CD4-positive, alpha-beta memory T cell (primary cell): ENCODE results near the gene MAP3K7CL. TPM values are rescaled to one million over a fixed set of nuclear protein-coding genes. Genes with fewer than 3 reads are reported as not detected.

ENCODE experiments used
- CTCF ChIA-PET: fragments of 350-600 bp; sonication (Branson Sonifier 250); formaldehyde crosslinking; loops from one replicate; lab custom pipeline; 2021; ENCODE audit warnings: inconsistent platforms; ENCODE audit not compliant: partially characterized antibody; lab: Charles Lee
- POLR2A ChIA-PET: fragments of 350-600 bp; sonication (Branson Sonifier 250); formaldehyde crosslinking; loops from one replicate; lab custom pipeline; 2021; ENCODE audit not compliant: partially characterized antibody; lab: Charles Lee
- DNase-seq, 5 donors: peaks; one replicate each; pipeline versions ENCODE4 v3.0.0 to v3.0.0-alpha.2; 2020 to 2022; ENCODE audit warnings: mixed read lengths in 1 of 5
- H3K27ac ChIP-seq: one replicate; pipeline ENCODE4 v1.7.0; 2013; ENCODE audit warnings: low read depth, low read length
- H3K27me3 ChIP-seq: 2 replicates; pipeline ENCODE4 v1.7.0; 2013; ENCODE audit warnings: mild to moderate bottlenecking, low read length, moderate library complexity; ENCODE audit not compliant: insufficient read depth
- H3K36me3 ChIP-seq: 2 replicates; pipeline ENCODE4 v1.7.0; 2013; ENCODE audit warnings: mild to moderate bottlenecking, low read length, moderate library complexity; ENCODE audit not compliant: insufficient read depth
- H3K4me1 ChIP-seq: 2 replicates; pipeline ENCODE4 v1.7.0; 2013; ENCODE audit warnings: mild to moderate bottlenecking, low read length, moderate library complexity; ENCODE audit not compliant: insufficient read depth
- H3K4me3 ChIP-seq, 2 donors: one replicate each; pipeline ENCODE4 v1.7.0; 2013; ENCODE audit warnings: low read length in 2 of 2, mild to moderate bottlenecking in 1 of 2
- H3K9me3 ChIP-seq, 2 donors: one replicate each; pipeline ENCODE4 v1.7.0; 2013; ENCODE audit warnings: low read length in 2 of 2, control low read depth in 1 of 2; ENCODE audit not compliant: control insufficient read depth in 1 of 2
- H3K27ac Mint-ChIP-seq, 7 donors: one replicate each; pipeline ENCODE4 v1.8.0; 2020 to 2021; ENCODE audit warnings: mixed read lengths in 7 of 7, mild to moderate bottlenecking in 6 of 7, inconsistent platforms in 3 of 7, moderate library complexity in 3 of 7
- H3K27me3 Mint-ChIP-seq, 2 donors: one replicate each; pipeline ENCODE4 v1.8.0; 2020 to 2021; ENCODE audit warnings: mixed read lengths in 2 of 2
- H3K36me3 Mint-ChIP-seq, 2 donors: one replicate each; pipeline ENCODE4 v1.8.0; 2020 to 2021; ENCODE audit warnings: mixed read lengths in 2 of 2, inconsistent platforms in 1 of 2, mild to moderate bottlenecking in 1 of 2
- H3K4me1 Mint-ChIP-seq, 4 donors: one replicate each; pipeline ENCODE4 v1.8.0; 2020 to 2021; ENCODE audit warnings: mixed read lengths in 4 of 4, mild to moderate bottlenecking in 1 of 4
- H3K4me3 Mint-ChIP-seq, 8 donors: one replicate each; pipeline ENCODE4 v1.8.0; 2020 to 2021; ENCODE audit warnings: mixed read lengths in 8 of 8, mild to moderate bottlenecking in 7 of 8, moderate library complexity in 6 of 8, inconsistent platforms in 3 of 8
- H3K9me3 Mint-ChIP-seq, 8 donors: one replicate each; pipeline ENCODE4 v1.8.0; 2020 to 2021; ENCODE audit warnings: mixed read lengths in 8 of 8, mild to moderate bottlenecking in 5 of 8, inconsistent platforms in 3 of 8, moderate library complexity in 1 of 8
- intact Hi-C: fragments of 100-400 bp; cut with micrococcal nuclease; formaldehyde crosslinking; loops from one replicate; pipeline ENCODE4 v1.15.1; 2023
- polyA plus RNA-seq, 2 donors: library from polyadenylated mRNA; unstranded; fragments of 300-500 nt; fragmentation: Illumina TruSeq; gene quantifications; one replicate each; pipeline ENCODE4 v1.2.3, GENCODE V29; 2021
- total RNA-seq, 2 experiments: library from RNA; stranded (reverse); gene quantifications; one replicate each; pipeline ENCODE4 v1.2.3, GENCODE V29; 2021

Gene MAP3K7CL
- total and polyA plus RNA-seq, 4 experiments from 2014 or later, result 2.8 to 10.3 (median 7.4) TPM

- Histone ChIP-seq H3K27ac (no peak overlapping the region), H3K9me3 (no peaks in the 10 kb centered on the region), H3K4me1 (peaks cover 22% of the 10 kb centered on the region), H3K36me3 (no peaks in the 10 kb centered on the region), H3K4me3 (no peak overlapping the region), H3K27me3 (no peaks in the 10 kb centered on the region)
- ChIA-PET CTCF (no interaction called here), POLR2A (no interaction called here)
- Mint-ChIP-seq H3K27me3 (peaks cover 2 to 3% of the 10 kb centered on the region in 2 donors), H3K4me1 (peaks cover 10 to 19% (median 17%) of the 10 kb centered on the region in 4 donors), H3K27ac (no peak overlapping the region), H3K9me3 (peaks cover 0 to 18% (median 12%) of the 10 kb centered on the region in 8 donors), H3K4me3 (no peak overlapping the region), H3K36me3 (peaks cover 5 to 13% of the 10 kb centered on the region in 2 donors)
- intact Hi-C loops, result loop anchor here (10.0 kb wide), 1 partner anchor 151 kb away; no protein-coding TSS in a partner anchor
- DNase-seq, result no peak
Observed at GRCh38 chr21:29193901-29194300, 63.5 kb downstream of the MAP3K7CL start.

- Histone ChIP-seq H3K4me3 (no peak overlapping the region), H3K27ac (no peak overlapping the region), H3K9me3 (no peaks in the 10 kb centered on the region), H3K4me1 (peaks cover 22% of the 10 kb centered on the region), H3K36me3 (no peaks in the 10 kb centered on the region), H3K27me3 (no peaks in the 10 kb centered on the region)
- H3K36me3 Mint-ChIP-seq, result peaks cover 10 to 16% of the 10 kb centered on the region in 2 donors
- POLR2A ChIA-PET, result no interaction called here
- peak overlapping the region in 1 of 8 donors; percentile 25 for H3K4me3 Mint-ChIP-seq
- no peak for DNase-seq
- peaks cover 2 to 3% of the 10 kb centered on the region in 2 donors for H3K27me3 Mint-ChIP-seq
- peaks cover 10 to 19% (median 17%) of the 10 kb centered on the region in 4 donors for H3K4me1 Mint-ChIP-seq
- CTCF ChIA-PET, result no interaction called here
- H3K27ac Mint-ChIP-seq, result no peak overlapping the region
- intact Hi-C loops, result loop anchor here (10.0 kb wide), 1 partner anchor 150 kb away; no protein-coding TSS in a partner anchor
- H3K9me3 Mint-ChIP-seq, result peaks cover 0 to 23% (median 17%) of the 10 kb centered on the region in 8 donors
Observed at GRCh38 chr21:29194342-29194741, 63.9 kb downstream of the MAP3K7CL start.

- peak overlapping the region in 2 of 8 donors; percentile 9 to 25 for H3K4me3 Mint-ChIP-seq
- H3K9me3 Mint-ChIP-seq, result peaks cover 0 to 24% (median 18%) of the 10 kb centered on the region in 8 donors
- Histone ChIP-seq H3K4me3 (no peak overlapping the region), H3K9me3 (no peaks in the 10 kb centered on the region), H3K4me1 (peaks cover 22% of the 10 kb centered on the region), H3K27ac (no peak overlapping the region), H3K36me3 (no peaks in the 10 kb centered on the region), H3K27me3 (no peaks in the 10 kb centered on the region)
- H3K27ac Mint-ChIP-seq, result peak overlapping the region in 1 of 7 donors; percentile 36
- peaks cover 10 to 19% (median 17%) of the 10 kb centered on the region in 4 donors for H3K4me1 Mint-ChIP-seq
- H3K36me3 Mint-ChIP-seq, result peaks cover 10 to 16% of the 10 kb centered on the region in 2 donors
- H3K27me3 Mint-ChIP-seq, result peaks cover 2 to 3% of the 10 kb centered on the region in 2 donors
- intact Hi-C loops, result loop anchor here (10.0 kb wide), 1 partner anchor 150 kb away; no protein-coding TSS in a partner anchor
- DNase-seq, result no peak
- ChIA-PET POLR2A (interaction anchor here (1.0 kb wide), 1 partner anchor 115 kb away, joined by 4 read pairs; no protein-coding TSS in a partner anchor), CTCF (interaction anchor here (0.6 to 1.3 kb wide), 2 partner anchors 103 to 105 kb away, joined by 3 to 4 read pairs; partner anchors contain the start of gene BACH1)
Observed at GRCh38 chr21:29194847-29195246, 64.4 kb downstream of the MAP3K7CL start.

GRCh38 chr21:29195981-29196669, 65.7 kb downstream of the MAP3K7CL start:
- peaks cover 0 to 3% of the 10 kb centered on the region in 2 donors for H3K27me3 Mint-ChIP-seq
- H3K36me3 Mint-ChIP-seq, result peaks cover 13 to 22% of the 10 kb centered on the region in 2 donors
- peak overlapping the region in 1 of 2 donors; percentile 42 for H3K4me3 ChIP-seq
- H3K4me1 ChIP-seq, result peaks cover 22% of the 10 kb centered on the region
- H3K27me3 ChIP-seq, result no peaks in the 10 kb centered on the region
- ChIA-PET POLR2A (interaction anchor here (0.9 to 1.0 kb wide), 2 partner anchors 104 to 116 kb away, joined by 3 to 4 read pairs; no protein-coding TSS in a partner anchor), CTCF (interaction anchor here (1.0 to 1.4 kb wide), 6 partner anchors 31 to 152 kb away, joined by 3 to 5 read pairs (median 4); partner anchors contain the start of gene BACH1)
- no peak overlapping the region for H3K27ac ChIP-seq
- peak overlapping the region; percentile 84 to 96 (median 90) for H3K27ac Mint-ChIP-seq
- intact Hi-C loops, result loop anchor here (1.0 to 10.0 kb wide), 4 partner anchors 103 to 176 kb away; partner anchors contain the start of gene CCT8
- H3K36me3 ChIP-seq, result no peaks in the 10 kb centered on the region
- DNase-seq, result peak; percentile 62 to 88 (median 70)
- peaks cover 0 to 4% of the 10 kb centered on the region in 2 donors for H3K9me3 ChIP-seq
- peaks cover 10 to 19% (median 17%) of the 10 kb centered on the region in 4 donors for H3K4me1 Mint-ChIP-seq
- H3K9me3 Mint-ChIP-seq, result peaks cover 4 to 35% (median 31%) of the 10 kb centered on the region in 8 donors
- peak overlapping the region; percentile 79 to 90 (median 84) for H3K4me3 Mint-ChIP-seq

GRCh38 chr21:29196670-29197191, 66.3 kb downstream of the MAP3K7CL start:
- peaks cover 0 to 7% of the 10 kb centered on the region in 2 donors for H3K9me3 ChIP-seq
- Mint-ChIP-seq H3K9me3 (peaks cover 4 to 40% (median 36%) of the 10 kb centered on the region in 8 donors), H3K27me3 (no peaks in the 10 kb centered on the region), H3K27ac (peak overlapping the region; percentile 84 to 96 (median 90)), H3K4me1 (peaks cover 10 to 19% (median 17%) of the 10 kb centered on the region in 4 donors), H3K4me3 (peak overlapping the region; percentile 79 to 90 (median 84)), H3K36me3 (peaks cover 15 to 24% of the 10 kb centered on the region in 2 donors)
- H3K36me3 ChIP-seq, result no peaks in the 10 kb centered on the region
- ChIA-PET POLR2A (interaction anchor here (0.9 kb wide), 1 partner anchor 103 kb away, joined by 3 read pairs; no protein-coding TSS in a partner anchor), CTCF (interaction anchor here (1.0 to 1.4 kb wide), 5 partner anchors 31 to 110 kb away, joined by 3 to 5 read pairs (median 3); partner anchors contain the start of gene BACH1)
- H3K27ac ChIP-seq, result no peak overlapping the region
- intact Hi-C loops, result loop anchor here (1.0 to 10.0 kb wide), 4 partner anchors 103 to 176 kb away; partner anchors contain the start of gene CCT8
- H3K4me3 ChIP-seq, result no peak overlapping the region
- H3K27me3 ChIP-seq, result no peaks in the 10 kb centered on the region
- DNase-seq, result no peak
- peaks cover 22% of the 10 kb centered on the region for H3K4me1 ChIP-seq

GRCh38 chr21:29201186-29201585, 70.7 kb downstream of the MAP3K7CL start:
- POLR2A ChIA-PET, result no interaction called here
- no peak for DNase-seq
- Mint-ChIP-seq H3K27me3 (no peaks in the 10 kb centered on the region), H3K4me3 (no peak overlapping the region), H3K27ac (no peak overlapping the region), H3K9me3 (peaks cover 7 to 52% (median 46%) of the 10 kb centered on the region in 8 donors), H3K36me3 (peaks cover 15 to 30% of the 10 kb centered on the region in 2 donors), H3K4me1 (peaks cover 5 to 10% (median 10%) of the 10 kb centered on the region in 4 donors)
- Histone ChIP-seq H3K36me3 (no peaks in the 10 kb centered on the region), H3K9me3 (peaks cover 0 to 7% of the 10 kb centered on the region in 2 donors), H3K4me1 (peaks cover 11% of the 10 kb centered on the region), H3K27ac (no peak overlapping the region), H3K27me3 (no peaks in the 10 kb centered on the region), H3K4me3 (no peak overlapping the region)
- CTCF ChIA-PET, result no interaction called here
- intact Hi-C loops, result no loop called here
